ENCODE measurements around the gene SRL.

DNA sequence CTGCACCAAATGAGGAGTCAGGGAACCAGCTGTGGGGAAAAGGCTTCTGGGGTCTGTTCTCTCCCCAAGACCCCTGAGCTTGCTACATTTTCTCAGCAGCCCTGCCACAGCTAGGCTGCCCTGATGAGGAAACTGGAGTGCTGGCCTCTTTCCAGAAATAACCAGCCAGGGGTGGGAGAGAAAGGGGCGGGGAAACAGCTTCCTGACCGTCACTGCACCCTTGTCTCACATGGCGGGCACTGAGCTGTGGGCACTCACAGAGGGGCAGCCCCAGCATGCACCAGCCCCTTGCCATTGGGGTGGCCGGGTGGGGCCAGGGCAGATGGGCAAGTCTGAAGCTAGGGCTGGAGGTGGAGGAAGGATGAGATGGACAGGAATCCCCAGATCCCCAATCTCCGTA is 2.9 kb downstream of the SRL start:
- TF ChIP-seq, protein P1, sequence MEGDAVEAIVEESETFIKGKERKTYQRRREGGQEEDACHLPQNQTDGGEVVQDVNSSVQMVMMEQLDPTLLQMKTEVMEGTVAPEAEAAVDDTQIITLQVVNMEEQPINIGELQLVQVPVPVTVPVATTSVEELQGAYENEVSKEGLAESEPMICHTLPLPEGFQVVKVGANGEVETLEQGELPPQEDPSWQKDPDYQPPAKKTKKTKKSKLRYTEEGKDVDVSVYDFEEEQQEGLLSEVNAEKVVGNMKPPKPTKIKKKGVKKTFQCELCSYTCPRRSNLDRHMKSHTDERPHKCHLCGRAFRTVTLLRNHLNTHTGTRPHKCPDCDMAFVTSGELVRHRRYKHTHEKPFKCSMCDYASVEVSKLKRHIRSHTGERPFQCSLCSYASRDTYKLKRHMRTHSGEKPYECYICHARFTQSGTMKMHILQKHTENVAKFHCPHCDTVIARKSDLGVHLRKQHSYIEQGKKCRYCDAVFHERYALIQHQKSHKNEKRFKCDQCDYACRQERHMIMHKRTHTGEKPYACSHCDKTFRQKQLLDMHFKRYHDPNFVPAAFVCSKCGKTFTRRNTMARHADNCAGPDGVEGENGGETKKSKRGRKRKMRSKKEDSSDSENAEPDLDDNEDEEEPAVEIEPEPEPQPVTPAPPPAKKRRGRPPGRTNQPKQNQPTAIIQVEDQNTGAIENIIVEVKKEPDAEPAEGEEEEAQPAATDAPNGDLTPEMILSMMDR (IDR thresholded peaks at IDR 0.05), result no peak
- TF ChIP-seq POLR2AphosphoS5 (IDR thresholded peaks at IDR 0.05), result no peak
- no peak for TF ChIP-seq POLR2A (IDR thresholded peaks at IDR 0.05)
- TF ChIP-seq EP300 (IDR thresholded peaks at IDR 0.05), result no peak
